ENCODE measurements around the gene MRPL43.

DNA sequence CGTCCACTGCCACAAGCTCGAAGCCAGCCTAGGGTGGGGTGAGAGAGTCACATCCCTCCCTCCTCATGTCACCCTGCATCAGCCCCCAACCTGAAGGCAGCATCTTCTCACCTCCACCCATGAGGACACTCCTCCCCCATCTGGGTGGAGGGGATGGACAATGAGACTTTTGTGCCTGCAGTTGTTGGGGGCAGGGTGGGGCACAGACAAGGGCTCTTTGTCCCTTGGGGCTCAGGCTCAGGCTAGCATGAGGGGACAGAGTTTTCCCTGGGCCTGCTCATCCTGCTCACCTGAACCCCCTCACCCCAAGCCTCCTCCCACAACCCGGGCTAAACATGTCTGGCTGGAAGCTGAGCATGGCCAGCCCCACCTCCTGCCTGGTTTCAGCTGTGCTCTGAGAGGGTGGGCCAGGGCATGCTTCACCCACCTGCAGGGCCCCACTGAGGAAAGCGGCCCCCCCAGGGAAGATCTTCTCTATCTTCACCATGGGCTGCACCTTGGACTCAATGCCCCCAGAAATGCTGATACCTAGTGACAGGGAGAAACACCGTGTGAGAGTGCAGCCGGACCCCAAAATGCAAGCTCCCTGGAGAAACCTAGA is 21.6 kb upstream of the MRPL43 start:
- no peak for TF ChIP-seq SUZ12 (IDR thresholded peaks at IDR 0.05; ENCODE audit: extremely low read depth, insufficient read depth, insufficient read length)
- no peak for TF ChIP-seq ZNF274 (IDR thresholded peaks at IDR 0.05; ENCODE audit: low read depth, low read length)
